ENCODE data around the gene NRXN3. TPM values are rescaled to one million over a fixed set of nuclear protein-coding genes. Genes with fewer than 3 reads are reported as not detected.

Gene NRXN3
- total and polyA plus RNA-seq, 11 donors: 0.19 to 2.2 (median 1.1) TPM

DNA sequence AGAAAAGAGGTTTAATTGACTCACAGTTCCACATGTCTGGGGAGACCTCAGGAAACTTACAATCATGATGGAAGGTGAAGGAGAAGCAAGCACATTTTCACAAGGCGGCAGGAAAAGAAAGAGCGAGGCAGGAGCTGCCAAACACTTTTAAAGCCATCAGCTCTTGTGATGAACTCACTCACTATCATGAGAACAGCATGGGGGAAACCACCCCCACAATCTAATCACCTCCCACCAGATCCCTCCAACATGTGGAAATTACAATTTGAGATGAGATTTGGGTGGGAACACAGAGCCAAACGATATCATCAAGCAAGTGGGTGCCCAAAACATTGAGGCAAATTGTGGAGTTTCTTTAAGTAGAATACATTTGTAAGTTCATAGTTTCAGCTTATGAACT lies 1083.4 kb downstream of the NRXN3 start:
- Histone ChIP-seq H3K36me3 (no peaks in the 10 kb centered on the region), H3K4me3 (no peak overlapping the region), H3K4me1 (no peaks in the 10 kb centered on the region), H3K27ac (no peak overlapping the region), H3K9me3 (no peaks in the 10 kb centered on the region), H3K27me3 (no peaks in the 10 kb centered on the region)
- intact Hi-C loops (cut with DNase I): no loop called here
- DNase-seq (no peak), ATAC-seq (no peak)
- TF ChIP-seq, protein P1, sequence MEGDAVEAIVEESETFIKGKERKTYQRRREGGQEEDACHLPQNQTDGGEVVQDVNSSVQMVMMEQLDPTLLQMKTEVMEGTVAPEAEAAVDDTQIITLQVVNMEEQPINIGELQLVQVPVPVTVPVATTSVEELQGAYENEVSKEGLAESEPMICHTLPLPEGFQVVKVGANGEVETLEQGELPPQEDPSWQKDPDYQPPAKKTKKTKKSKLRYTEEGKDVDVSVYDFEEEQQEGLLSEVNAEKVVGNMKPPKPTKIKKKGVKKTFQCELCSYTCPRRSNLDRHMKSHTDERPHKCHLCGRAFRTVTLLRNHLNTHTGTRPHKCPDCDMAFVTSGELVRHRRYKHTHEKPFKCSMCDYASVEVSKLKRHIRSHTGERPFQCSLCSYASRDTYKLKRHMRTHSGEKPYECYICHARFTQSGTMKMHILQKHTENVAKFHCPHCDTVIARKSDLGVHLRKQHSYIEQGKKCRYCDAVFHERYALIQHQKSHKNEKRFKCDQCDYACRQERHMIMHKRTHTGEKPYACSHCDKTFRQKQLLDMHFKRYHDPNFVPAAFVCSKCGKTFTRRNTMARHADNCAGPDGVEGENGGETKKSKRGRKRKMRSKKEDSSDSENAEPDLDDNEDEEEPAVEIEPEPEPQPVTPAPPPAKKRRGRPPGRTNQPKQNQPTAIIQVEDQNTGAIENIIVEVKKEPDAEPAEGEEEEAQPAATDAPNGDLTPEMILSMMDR (IDR thresholded peaks at IDR 0.05): no peak
- TF ChIP-seq POLR2A (IDR thresholded peaks at IDR 0.05): no peak
- WGBS, 4 donors: 62 to 70% (median 64%) methylated on average over 3 of the region's 3 CpGs

DNA sequence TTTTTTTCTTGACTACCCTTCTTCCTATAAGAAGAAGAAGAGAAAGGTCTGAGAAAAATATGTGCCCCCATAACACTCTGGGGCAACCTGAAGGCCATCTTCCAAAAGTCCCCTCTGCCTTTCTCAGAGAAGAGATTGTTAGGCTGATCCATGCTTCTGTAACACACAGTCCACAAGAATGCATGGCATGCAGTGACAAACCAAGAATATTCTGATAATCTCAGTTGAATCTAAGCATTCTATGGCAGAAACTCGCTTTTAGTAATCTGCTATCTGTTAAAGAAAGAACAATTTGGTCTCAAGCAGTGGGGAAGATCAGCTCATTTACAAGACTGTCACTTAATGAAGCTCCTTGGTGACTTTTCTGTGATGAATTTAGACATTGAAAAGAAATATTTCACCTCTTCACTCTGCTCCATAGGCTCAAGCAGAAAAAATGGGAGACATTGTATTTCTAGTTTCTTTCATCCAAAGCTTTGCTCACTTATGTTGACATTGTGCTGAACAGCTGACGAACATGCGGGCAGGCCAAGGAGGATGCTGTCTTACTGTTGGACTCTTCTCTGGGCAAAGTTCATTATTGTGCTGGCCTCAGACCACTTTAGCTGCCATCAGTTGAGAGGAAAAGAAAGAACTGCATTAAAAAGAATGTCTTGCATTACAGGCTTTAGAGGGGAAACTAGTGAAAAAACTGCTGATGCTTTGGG lies 1084.0 kb downstream of the NRXN3 start:
- DNase-seq (no peak), ATAC-seq (no peak)
- Histone ChIP-seq H3K36me3 (no peaks in the 10 kb centered on the region), H3K9me3 (no peaks in the 10 kb centered on the region), H3K27ac (no peak overlapping the region), H3K4me1 (no peaks in the 10 kb centered on the region), H3K4me3 (no peak overlapping the region), H3K27me3 (no peaks in the 10 kb centered on the region)
- intact Hi-C loops (cut with DNase I): no loop called here
- WGBS, 4 donors: 59 to 63% (median 61%) methylated on average over 3 of the region's 3 CpGs
- TF ChIP-seq, protein P1 (IDR thresholded peaks at IDR 0.05): no peak
- TF ChIP-seq POLR2A (IDR thresholded peaks at IDR 0.05): no peak

DNA sequence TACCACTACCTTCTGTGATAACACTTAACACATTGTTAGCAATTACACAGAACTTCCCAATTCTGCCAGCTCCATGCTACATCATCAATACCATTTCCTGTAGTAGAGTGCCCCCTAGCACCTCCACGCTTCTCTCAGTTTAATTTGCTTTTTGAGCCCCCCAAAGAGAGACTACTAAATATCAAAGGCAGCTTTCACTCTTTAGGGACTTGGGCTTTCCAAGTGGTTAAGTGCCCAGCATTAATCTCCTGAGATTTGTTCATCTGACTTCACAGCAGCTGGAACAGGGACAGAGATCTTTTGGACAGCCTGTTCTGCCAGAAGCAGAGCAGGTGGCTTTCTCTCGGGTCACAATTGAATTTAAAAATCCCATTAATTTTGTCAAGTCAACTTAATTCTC lies 1086.2 kb downstream of the NRXN3 start:
- no peak overlapping the region for H3K4me3 ChIP-seq
- intact Hi-C loops (cut with DNase I): no loop called here
- 60 to 67% (median 63%) methylated on average over 2 of the region's 2 CpGs for WGBS, 4 donors
- DNase-seq: no peak
- H3K4me1 ChIP-seq: no peaks in the 10 kb centered on the region
- no peak for ATAC-seq
- H3K27ac ChIP-seq: no peak overlapping the region
- no peaks in the 10 kb centered on the region for H3K27me3 ChIP-seq
- TF ChIP-seq, protein P1 (IDR thresholded peaks at IDR 0.05): no peak
- no peak for TF ChIP-seq POLR2A (IDR thresholded peaks at IDR 0.05)
- H3K9me3 ChIP-seq: no peaks in the 10 kb centered on the region
- H3K36me3 ChIP-seq: no peaks in the 10 kb centered on the region

DNA sequence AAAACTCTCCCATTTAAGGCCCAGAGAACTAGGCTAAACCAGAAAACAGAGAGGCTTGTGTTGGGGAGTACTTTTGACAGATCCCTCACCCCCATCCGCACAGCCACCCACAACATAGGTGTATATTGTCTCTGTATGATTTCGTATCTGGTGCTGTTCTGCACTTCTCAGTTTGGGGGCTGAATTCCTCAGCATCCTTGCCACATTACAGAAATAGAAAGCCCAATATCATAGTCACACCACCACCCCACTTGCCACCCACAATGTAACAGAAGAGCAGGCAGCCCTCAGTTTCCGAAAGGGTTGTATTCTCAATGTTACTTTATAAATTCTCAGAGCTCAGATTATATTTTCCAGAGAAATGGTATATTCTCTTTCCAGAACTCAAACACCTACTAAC lies 1090.2 kb downstream of the NRXN3 start:
- H3K27ac ChIP-seq: no peak overlapping the region
- H3K4me1 ChIP-seq: no peaks in the 10 kb centered on the region
- intact Hi-C loops (cut with DNase I): no loop called here
- no peak overlapping the region for H3K4me3 ChIP-seq
- DNase-seq (no peak), ATAC-seq (no peak)
- no peaks in the 10 kb centered on the region for H3K36me3 ChIP-seq
- WGBS, 4 donors: 72 to 89% (median 86%) methylated on average over 3 of the region's 3 CpGs
- H3K27me3 ChIP-seq: no peaks in the 10 kb centered on the region
- TF ChIP-seq POLR2A (IDR thresholded peaks at IDR 0.05): no peak
- TF ChIP-seq, protein P1 (IDR thresholded peaks at IDR 0.05): no peak
- H3K9me3 ChIP-seq: no peaks in the 10 kb centered on the region

Data from heart left ventricle (tissue), 16 donors.